Measurements from ENCODE around the gene PFKL.

- no peak for TF ChIP-seq CREM (CRISPR knock-in tag; IDR thresholded peaks at IDR 0.05)
- TF ChIP-seq CTCF (IDR thresholded peaks at IDR 0.05), result no peak
- no peak for TF ChIP-seq USF2 (CRISPR knock-in tag; IDR thresholded peaks at IDR 0.05)
- TF ChIP-seq PRDM15 (CRISPR knock-in tag; IDR thresholded peaks at IDR 0.05), result no peak
- TF ChIP-seq CBFB (CRISPR knock-in tag; IDR thresholded peaks at IDR 0.05; ENCODE audit: low read depth), result no peak
- no peak for TF ChIP-seq ZNF416 (CRISPR knock-in tag; IDR thresholded peaks at IDR 0.05)
- TF ChIP-seq ZNF263 (CRISPR knock-in tag; IDR thresholded peaks at IDR 0.05; ENCODE audit: low read depth), result no peak
- no peak for TF ChIP-seq PREB (CRISPR knock-in tag; IDR thresholded peaks at IDR 0.05; ENCODE audit: borderline replicate concordance)
- no peak for TF ChIP-seq ZNF425 (CRISPR knock-in tag; conservative IDR thresholded peaks at IDR 0.05)
Observed at GRCh38 chr21:44329086-44329889, 29.4 kb downstream of the PFKL start.

Measured in WTC11 (cell line).